Measurements from ENCODE around the gene IRAK2. TPM values are rescaled to one million over a fixed set of nuclear protein-coding genes. Genes with fewer than 3 reads are reported as not detected.

The IRAK2 gene
- total RNA-seq, 1 experiment from 2014 or later: 5.5 TPM

- ChIA-PET POLR2A (ENCODE audit: unreplicated experiment) (no interaction called here), CTCF (no interaction called here)
- BruUV-seq (replicated peaks): no TSS peak
- intact Hi-C loops (cut with micrococcal nuclease): no loop called here
- Histone ChIP-seq H3K9me3 (ENCODE audit: low read length) (no peaks in the 10 kb centered on the region), H3K27me3 (ENCODE audit: low read length) (no peaks in the 10 kb centered on the region), H3K36me3 (ENCODE audit: low read depth, low read length) (no peaks in the 10 kb centered on the region; the same call in 1 of the 2 replicates), H3K9me2 (replicated peaks; ENCODE audit: low read length) (no peaks in the 10 kb centered on the region), H3K4me3 (ENCODE audit: low read length) (no peak overlapping the region), H2AFZ (ENCODE audit: low read length) (no peak overlapping the region), H3K9ac (ENCODE audit: low read length) (no peak overlapping the region), H3F3A (ENCODE audit: low read length, unreplicated experiment) (no peaks in the 10 kb centered on the region), H3K27ac (ENCODE audit: low read length) (no peak overlapping the region), H3K4me1 (ENCODE audit: insufficient read depth, low read length) (peaks cover 7% of the 10 kb centered on the region; the same call in 1 of the 2 replicates), H4K20me1 (ENCODE audit: low read length) (no peaks in the 10 kb centered on the region), H3K79me2 (ENCODE audit: low read length) (no peaks in the 10 kb centered on the region), H3K4me2 (ENCODE audit: low read length) (no peak overlapping the region)
- TF ChIP-seq EZH2phosphoT487 (IDR thresholded peaks at IDR 0.05; ENCODE audit: borderline replicate concordance, low read length) (no peak), EZH2 (IDR thresholded peaks at IDR 0.05; ENCODE audit: low read length, unreplicated experiment) (no peak), CTCF (conservative IDR thresholded peaks at IDR 0.05; ENCODE audit: low read depth, low read length) (no peak)
- ATAC-seq: no peak
- no peak for DNase-seq
Observed at GRCh38 chr3:10215578-10216368, 51.1 kb downstream of the IRAK2 start.

- Histone ChIP-seq H3K4me3 (ENCODE audit: low read length) (no peak overlapping the region), H3K79me2 (ENCODE audit: low read length) (no peaks in the 10 kb centered on the region), H3K27ac (ENCODE audit: low read length) (no peak overlapping the region), H3K27me3 (ENCODE audit: low read length) (no peaks in the 10 kb centered on the region), H3K4me1 (ENCODE audit: insufficient read depth, low read length) (peaks cover 21% of the 10 kb centered on the region), H2AFZ (ENCODE audit: low read length) (no peak overlapping the region), H3K9me2 (replicated peaks; ENCODE audit: low read length) (no peaks in the 10 kb centered on the region), H3K9me3 (ENCODE audit: low read length) (no peaks in the 10 kb centered on the region), H3K36me3 (ENCODE audit: low read depth, low read length) (no peaks in the 10 kb centered on the region; the same call in 1 of the 2 replicates), H3F3A (ENCODE audit: low read length, unreplicated experiment) (no peaks in the 10 kb centered on the region), H3K4me2 (ENCODE audit: low read length) (no peak overlapping the region), H3K9ac (ENCODE audit: low read length) (no peak overlapping the region), H4K20me1 (ENCODE audit: low read length) (no peaks in the 10 kb centered on the region)
- no TSS peak for BruUV-seq (replicated peaks)
- DNase-seq (no peak), ATAC-seq (no peak)
- CTCF ChIA-PET: no interaction called here
- TF ChIP-seq EZH2phosphoT487 (IDR thresholded peaks at IDR 0.05; ENCODE audit: borderline replicate concordance, low read length) (no peak), EZH2 (IDR thresholded peaks at IDR 0.05; ENCODE audit: low read length, unreplicated experiment) (no peak), CTCF (conservative IDR thresholded peaks at IDR 0.05; ENCODE audit: low read depth, low read length) (no peak)
- POLR2A ChIA-PET (ENCODE audit: unreplicated experiment): no interaction called here
- intact Hi-C loops (cut with micrococcal nuclease): no loop called here
Observed at GRCh38 chr3:10217359-10217758, 52.6 kb downstream of the IRAK2 start.

- Histone ChIP-seq H3K9ac (ENCODE audit: low read length) (no peak overlapping the region), H3K9me2 (replicated peaks; ENCODE audit: low read length) (no peaks in the 10 kb centered on the region), H3K4me2 (ENCODE audit: low read length) (no peak overlapping the region), H3K27me3 (ENCODE audit: low read length) (no peaks in the 10 kb centered on the region), H3K4me3 (ENCODE audit: low read length) (no peak overlapping the region), H2AFZ (ENCODE audit: low read length) (no peak overlapping the region), H3K27ac (ENCODE audit: low read length) (peak overlapping the region; percentile 86; the same call in 1 of the 2 replicates), H3K36me3 (ENCODE audit: low read depth, low read length) (no peaks in the 10 kb centered on the region; the same call in 1 of the 2 replicates), H3K79me2 (ENCODE audit: low read length) (no peaks in the 10 kb centered on the region), H3K9me3 (ENCODE audit: low read length) (no peaks in the 10 kb centered on the region), H4K20me1 (ENCODE audit: low read length) (no peaks in the 10 kb centered on the region), H3F3A (ENCODE audit: low read length, unreplicated experiment) (no peaks in the 10 kb centered on the region), H3K4me1 (ENCODE audit: insufficient read depth, low read length) (peaks cover 32% of the 10 kb centered on the region)
- intact Hi-C loops (cut with micrococcal nuclease): loop anchor here (10.0 kb wide), 1 partner anchor 265 kb away; the partner anchor contains the start of gene PRRT3
- DNase-seq (no peak), ATAC-seq (no peak)
- TF ChIP-seq CTCF (conservative IDR thresholded peaks at IDR 0.05; ENCODE audit: low read depth, low read length) (no peak), EZH2 (IDR thresholded peaks at IDR 0.05; ENCODE audit: low read length, unreplicated experiment) (no peak), EZH2phosphoT487 (IDR thresholded peaks at IDR 0.05; ENCODE audit: borderline replicate concordance, low read length) (no peak)
- ChIA-PET POLR2A (ENCODE audit: unreplicated experiment) (no interaction called here), CTCF (no interaction called here)
- no TSS peak for BruUV-seq (replicated peaks)
Observed at GRCh38 chr3:10219737-10220136, 55.0 kb downstream of the IRAK2 start.
